ENCODE measurements around the gene MARF1. TPM values are rescaled to one million over a fixed set of nuclear protein-coding genes. Genes with fewer than 3 reads are reported as not detected.
"Not testable (repeated sequence)": the region's sequence is repeated elsewhere in the genome, so short reads cannot be mapped to it uniquely, and the experiment has no call there.

The MARF1 gene
- total RNA-seq, 1 experiment from 2014 or later, result 59.4 TPM

DNA sequence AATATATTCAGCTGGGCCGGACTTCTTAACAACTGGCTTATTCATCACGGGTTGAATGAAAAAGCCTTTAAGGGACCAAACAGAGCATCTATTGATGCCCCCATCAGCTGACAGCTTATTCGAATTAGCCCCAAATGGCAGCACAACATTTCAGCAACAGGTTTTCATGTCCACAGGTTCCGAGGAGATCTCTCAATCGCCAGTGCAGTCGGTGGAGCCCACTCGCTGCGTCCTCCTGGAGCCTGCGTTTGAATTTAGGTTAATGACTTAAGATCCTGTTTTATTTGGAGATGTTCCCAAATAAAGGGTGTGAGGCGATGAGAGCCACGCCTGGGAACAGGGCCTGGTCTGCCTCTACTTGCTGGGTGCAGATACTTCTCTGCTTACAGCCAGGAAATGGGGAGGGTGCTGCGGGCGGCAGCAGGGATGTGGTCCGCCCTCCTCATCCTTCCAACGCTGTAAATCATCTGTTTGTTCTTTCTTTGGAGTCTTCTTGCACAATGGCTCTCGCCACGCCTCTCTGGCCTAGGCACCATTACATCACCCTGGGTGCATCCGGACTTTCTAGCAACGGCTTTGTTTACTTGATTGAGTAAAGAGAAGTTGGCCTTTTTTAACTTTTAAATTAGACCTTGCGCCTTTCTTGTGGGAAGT, 29.7 kb upstream of the MARF1 start:
- Histone ChIP-seq H3K4me3 (replicated peaks in 1 of 2; ENCODE audit: low read depth in 1 of 2, low read length in 2 of 2) (no peak overlapping the region), H3K27ac (ENCODE audit: low read depth, low read length) (no peak overlapping the region), H3K4me1 (ENCODE audit: control insufficient read depth in 1 of 2, insufficient read depth in 2 of 2, low read length in 2 of 2) (peaks cover 0 to 6% of the 10 kb centered on the region in 2 experiments; a peak in 1 of 4 replicates), H3K9me3 (ENCODE audit: control insufficient read depth in 1 of 2, insufficient read depth in 1 of 2, low read depth in 1 of 2, low read length in 2 of 2) (no peaks in the 10 kb centered on the region), H3K79me2 (ENCODE audit: insufficient read depth, low read length) (peaks cover 34% of the 10 kb centered on the region; the same call in 1 of the 2 replicates), H3K36me3 (ENCODE audit: control insufficient read depth in 1 of 2, insufficient read depth in 2 of 2, low read length in 2 of 2) (peaks cover 5 to 16% of the 10 kb centered on the region in 2 experiments; a peak in 2 of 4 replicates), H2AFZ (ENCODE audit: low read depth, low read length, poor library complexity, severe bottlenecking) (no peak overlapping the region), H3K9ac (ENCODE audit: low read length) (no peak overlapping the region), H4K20me1 (ENCODE audit: insufficient read depth) (no peaks in the 10 kb centered on the region), H3K4me2 (ENCODE audit: low read length) (no peak overlapping the region), H3K27me3 (ENCODE audit: insufficient read depth, low read length) (no peaks in the 10 kb centered on the region), H3K9me2 (ENCODE audit: insufficient read depth) (no peaks in the 10 kb centered on the region)
- BruUV-seq (replicated peaks), result no TSS peak
- ChIA-PET CTCF (no interaction called here), RAD21 (ENCODE audit: low non-redundant PET in 1 of 2, low total read pairs in 2 of 2, uncharacterized antibody in 2 of 2, unreplicated experiment in 2 of 2) (no interaction called here), POLR2A (no interaction called here)
- no peak for DNase-seq (ENCODE audit: low read depth, low spot score)
- no peak for ATAC-seq
- TF ChIP-seq FOSL1 (IDR thresholded peaks at IDR 0.05; ENCODE audit: low read depth) (no peak), EZH2 (IDR thresholded peaks at IDR 0.05) (no peak), JUND (IDR thresholded peaks at IDR 0.05) (no peak), YY1 (IDR thresholded peaks at IDR 0.05; ENCODE audit: extremely low read depth, insufficient replicate concordance, low read depth, low read length) (no peak), EGR1 (IDR thresholded peaks at IDR 0.05; ENCODE audit: low read depth) (no peak), SRF (IDR thresholded peaks at IDR 0.05; ENCODE audit: low read depth) (no peak)
- intact Hi-C loops (cut with micrococcal nuclease), result no loop called here

- H3K9ac ChIP-seq (ENCODE audit: low read length); BruUV-seq (replicated peaks); H3K4me2 ChIP-seq (ENCODE audit: low read length); intact Hi-C loops (cut with micrococcal nuclease); H3K9me2 ChIP-seq (ENCODE audit: insufficient read depth); POLR2A ChIA-PET; H3K4me3 ChIP-seq (replicated peaks in 1 of 2; ENCODE audit: low read depth in 1 of 2, low read length in 2 of 2); H2AFZ ChIP-seq (ENCODE audit: low read depth, low read length, poor library complexity, severe bottlenecking); H4K20me1 ChIP-seq (ENCODE audit: insufficient read depth); H3K27ac ChIP-seq (ENCODE audit: low read depth, low read length); H3K27me3 ChIP-seq (ENCODE audit: insufficient read depth, low read length); RAD21 ChIA-PET (ENCODE audit: low non-redundant PET in 1 of 2, low total read pairs in 2 of 2, uncharacterized antibody in 2 of 2, unreplicated experiment in 2 of 2); H3K4me1 ChIP-seq (ENCODE audit: control insufficient read depth in 1 of 2, insufficient read depth in 2 of 2, low read length in 2 of 2); H3K9me3 ChIP-seq (ENCODE audit: control insufficient read depth in 1 of 2, insufficient read depth in 1 of 2, low read depth in 1 of 2, low read length in 2 of 2); ATAC-seq; DNase-seq (ENCODE audit: low read depth, low spot score): not testable (repeated sequence)
- Histone ChIP-seq H3K36me3 (ENCODE audit: control insufficient read depth in 1 of 2, insufficient read depth in 2 of 2, low read length in 2 of 2) (peaks cover 7 to 20% of the 10 kb centered on the region in 2 experiments; a peak in 3 of 4 replicates), H3K79me2 (ENCODE audit: insufficient read depth, low read length) (peaks cover 34% of the 10 kb centered on the region; the same call in 1 of the 2 replicates)
- CTCF ChIA-PET, result interaction anchor here (1.3 kb wide), 1 partner anchor 10 kb away, joined by 3 read pairs; no protein-coding TSS in a partner anchor
These were observed 29.2 kb upstream of the MARF1 start for GRCh38 chr16:15672127-15672513.

Measured in HCT116 (cell line).